Erythroblast (primary cell): ENCODE measurements around the gene DRG1.

Experiments used
- DNase-seq, 2 experiments: peaks; one replicate each; lab custom pipeline; 2025; lab: John Stamatoyannopoulos, UW
- GATA1 ChIP-seq: IDR thresholded peaks from 2 replicates; pipeline ENCODE4 v1.6.1; 2011; ENCODE audit warnings: low read depth, mild to moderate bottlenecking, control low read depth, low read length, moderate library complexity
- POLR2A ChIP-seq: IDR thresholded peaks from 2 replicates; pipeline ENCODE4 v1.6.1; 2011; ENCODE audit warnings: mild to moderate bottlenecking, low read length

The DRG1 gene

GRCh38 chr22:31425331-31426050 lies 26.1 kb downstream of the DRG1 start:
- TF ChIP-seq POLR2A (no peak), GATA1 (no peak)
- DNase-seq = no peak

- TF ChIP-seq GATA1 (no peak), POLR2A (no peak)
- DNase-seq = no peak
Observed at GRCh38 chr22:31431950-31432349, 32.5 kb downstream of the DRG1 start.

- TF ChIP-seq GATA1 = no peak
- no peak for TF ChIP-seq POLR2A
- DNase-seq = no peak
Observed at GRCh38 chr22:31436132-31436531, 36.7 kb downstream of the DRG1 start.

- peak in 1 of 2 experiments; percentile 32 for DNase-seq
- TF ChIP-seq GATA1 (no peak), POLR2A (no peak)
Observed at GRCh38 chr22:31439808-31440207, 40.4 kb downstream of the DRG1 start.

GRCh38 chr22:31440681-31441080 lies 41.3 kb downstream of the DRG1 start:
- no peak for DNase-seq
- TF ChIP-seq GATA1 (no peak), POLR2A (no peak)

- DNase-seq = no peak
- TF ChIP-seq POLR2A (no peak), GATA1 (no peak)
Observed at GRCh38 chr22:31441652-31442051, 42.2 kb downstream of the DRG1 start.

GRCh38 chr22:31442768-31443489 lies 43.5 kb downstream of the DRG1 start:
- TF ChIP-seq GATA1 (no peak), POLR2A (no peak)
- DNase-seq = no peak

GRCh38 chr22:31443516-31443915 lies 44.1 kb downstream of the DRG1 start:
- no peak for DNase-seq
- TF ChIP-seq POLR2A (no peak), GATA1 (no peak)

- TF ChIP-seq POLR2A = no peak
- TF ChIP-seq GATA1 = no peak
- DNase-seq = no peak
Observed at GRCh38 chr22:31445642-31446041, 46.2 kb downstream of the DRG1 start.

GRCh38 chr22:31446208-31446607 lies 46.8 kb downstream of the DRG1 start:
- TF ChIP-seq GATA1 (no peak), POLR2A (no peak)
- DNase-seq = no peak

GRCh38 chr22:31446767-31447166 lies 47.4 kb downstream of the DRG1 start:
- no peak for DNase-seq

GRCh38 chr22:31447337-31447736 lies 47.9 kb downstream of the DRG1 start:
- no peak for DNase-seq
- no peak for TF ChIP-seq POLR2A
- no peak for TF ChIP-seq GATA1

More at GRCh38 chr22:31446767-31447166, 47.4 kb downstream of the DRG1 start:
- TF ChIP-seq POLR2A = no peak
- TF ChIP-seq GATA1 = no peak

- DNase-seq = no peak
- TF ChIP-seq GATA1 (no peak), POLR2A (no peak)
Observed at GRCh38 chr22:31448382-31448781, 49.0 kb downstream of the DRG1 start.

- TF ChIP-seq POLR2A (no peak), GATA1 (no peak)
- DNase-seq = no peak
Observed at GRCh38 chr22:31449506-31449905, 50.1 kb downstream of the DRG1 start.
